Transverse colon (tissue), 4 donors: ENCODE measurements around the gene RIMBP2. TPM values are rescaled to one million over a fixed set of nuclear protein-coding genes. Genes with fewer than 3 reads are reported as not detected.
"Not testable (repeated sequence)": the region's sequence is repeated elsewhere in the genome, so short reads cannot be mapped to it uniquely, and the experiment has no call there.

ENCODE experiments used
- DNase-seq: peaks from one replicate; pipeline ENCODE4 v3.0.0-alpha.2; 2019
- H3K27ac ChIP-seq, 4 donors: fragments of 200-600 bp; sonication (generic); 2 replicates each; pipeline ENCODE4 v1.5.1; 2016 to 2018; ENCODE audit warnings: inconsistent platforms in 4 of 4
- H3K27me3 ChIP-seq: fragments of 200-600 bp; sonication (generic); 2 replicates; pipeline ENCODE4 v1.5.1; 2017; ENCODE audit warnings: inconsistent platforms
- H3K36me3 ChIP-seq, 4 donors: fragments of 200-600 bp; sonication (generic); 2 replicates each; pipeline ENCODE4 v1.5.1; 2017 to 2019; ENCODE audit warnings: inconsistent platforms in 4 of 4
- H3K4me1 ChIP-seq, 4 donors: fragments of 200-600 bp; sonication (generic); 2 replicates each; pipeline ENCODE4 v1.5.1; 2017 to 2020; ENCODE audit warnings: inconsistent platforms in 4 of 4
- H3K4me3 ChIP-seq, 4 donors: fragments of 200-600 bp; sonication (generic); 1 replicate in 1 of 4; 2 replicates in 3 of 4; pipeline versions ENCODE4 v1.5.1 to v1.6.1; 2017 to 2019; ENCODE audit warnings: inconsistent platforms in 4 of 4
- H3K9me3 ChIP-seq, 2 donors: fragments of 200-600 bp; sonication (generic); 2 replicates each; pipeline ENCODE4 v1.5.1; 2017 to 2019; ENCODE audit warnings: inconsistent platforms in 2 of 2
- EP300 ChIP-seq: sonication (generic); formaldehyde crosslinking; IDR thresholded peaks from one replicate; pipeline ENCODE4 v1.6.1; 2017; ENCODE audit warnings: antibody characterized with exemption, low read depth
- POLR2A ChIP-seq: fragments of 450-650 bp; IDR thresholded peaks from one replicate; pipeline ENCODE4 v1.6.1; 2016; ENCODE audit warnings: antibody characterized with exemption, mild to moderate bottlenecking, moderate library complexity
- POLR2AphosphoS5 ChIP-seq, 3 donors: sonication (generic); formaldehyde crosslinking; IDR thresholded peaks; one replicate each; pipeline ENCODE4 v1.6.1; 2016; ENCODE audit warnings: antibody characterized with exemption in 3 of 3
- WGBS, 2 donors: methylation state at CpG; one replicate each; pipeline ENCODE4 v1.1.5; 2018; ENCODE audit warnings: low coverage in 1 of 2; 5-methylcytosine and 5-hydroxymethylcytosine counted together
- in situ Hi-C, 4 donors: fragments of 200-750 bp; cut with MboI; loops; one replicate each; pipeline versions ENCODE4 v1.15.0 to v1.15.1; 2017; ENCODE audit warnings: low sequenced_read_pairs in 3 of 4, low pct_ligation_motif_present in 1 of 4, low pct_unique_long_range_greater_than_20kb in 1 of 4
- intact Hi-C: fragments of 100-400 bp; cut with DNase I; formaldehyde crosslinking; loops from one replicate; pipeline ENCODE4 v1.15.1; 2023; ENCODE audit warnings: low total_unique reads
- total RNA-seq, 4 donors: library from RNA; depleted of rRNA; stranded (reverse); fragments of >200 nt; gene quantifications; one replicate each; pipeline ENCODE4 v1.1.0, GENCODE V29; 2016
- TF ChIP-seq, protein P1 (sequence below), 5 experiments: fragments of 200-600 bp in 3 of 5; fragments of 450-650 bp in 2 of 5; sonication (generic) in 3 of 5; IDR thresholded peaks; 1 replicate in 2 of 5; 2 replicates in 3 of 5; pipeline ENCODE4 v1.5.1; 2016 to 2017; ENCODE audit warnings: antibody characterized with exemption in 5 of 5, inconsistent platforms in 3 of 5, mild to moderate bottlenecking in 2 of 5, moderate library complexity in 1 of 5

The RIMBP2 gene
- total RNA-seq, 4 donors from 2014 or later: 2.9 to 17.3 (median 4.3) TPM

DNA sequence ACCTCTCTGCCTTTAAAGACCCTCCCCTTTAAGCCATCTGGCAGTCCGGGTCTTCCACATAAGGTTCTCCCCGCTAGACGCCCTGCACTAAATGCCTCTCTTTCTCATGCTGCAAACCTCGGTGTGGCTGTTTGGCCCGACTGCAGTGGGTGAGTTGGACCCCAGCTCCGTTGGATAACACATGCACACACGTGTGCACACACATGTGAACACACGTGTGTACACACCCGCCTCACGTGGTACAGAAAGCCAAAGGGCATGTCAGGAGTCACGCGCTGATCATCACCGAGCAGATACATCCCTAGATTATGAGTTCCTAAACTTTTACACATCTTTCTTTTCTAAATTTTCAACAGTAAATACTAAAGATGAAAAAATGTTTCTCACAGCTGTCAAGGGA, 68.3 kb downstream of the RIMBP2 start:
- Histone ChIP-seq H3K27me3 (no peaks in the 10 kb centered on the region), H3K4me1 (no peaks in the 10 kb centered on the region), H3K4me3 (no peak overlapping the region), H3K27ac (no peak overlapping the region), H3K36me3 (no peaks in the 10 kb centered on the region), H3K9me3 (no peaks in the 10 kb centered on the region)
- intact Hi-C loops (no loop called here), in situ Hi-C loops (no loop called here)
- no peak for DNase-seq
- WGBS, 2 donors: 83% methylated on average over 13 of the region's 13 CpGs; no CpG with 5 or more reads in 1 of the 2 donors
- no peak for TF ChIP-seq EP300
- no peak for TF ChIP-seq POLR2AphosphoS5 (IDR thresholded peaks at IDR 0.05)
- no peak for TF ChIP-seq POLR2A
- TF ChIP-seq, protein P1, sequence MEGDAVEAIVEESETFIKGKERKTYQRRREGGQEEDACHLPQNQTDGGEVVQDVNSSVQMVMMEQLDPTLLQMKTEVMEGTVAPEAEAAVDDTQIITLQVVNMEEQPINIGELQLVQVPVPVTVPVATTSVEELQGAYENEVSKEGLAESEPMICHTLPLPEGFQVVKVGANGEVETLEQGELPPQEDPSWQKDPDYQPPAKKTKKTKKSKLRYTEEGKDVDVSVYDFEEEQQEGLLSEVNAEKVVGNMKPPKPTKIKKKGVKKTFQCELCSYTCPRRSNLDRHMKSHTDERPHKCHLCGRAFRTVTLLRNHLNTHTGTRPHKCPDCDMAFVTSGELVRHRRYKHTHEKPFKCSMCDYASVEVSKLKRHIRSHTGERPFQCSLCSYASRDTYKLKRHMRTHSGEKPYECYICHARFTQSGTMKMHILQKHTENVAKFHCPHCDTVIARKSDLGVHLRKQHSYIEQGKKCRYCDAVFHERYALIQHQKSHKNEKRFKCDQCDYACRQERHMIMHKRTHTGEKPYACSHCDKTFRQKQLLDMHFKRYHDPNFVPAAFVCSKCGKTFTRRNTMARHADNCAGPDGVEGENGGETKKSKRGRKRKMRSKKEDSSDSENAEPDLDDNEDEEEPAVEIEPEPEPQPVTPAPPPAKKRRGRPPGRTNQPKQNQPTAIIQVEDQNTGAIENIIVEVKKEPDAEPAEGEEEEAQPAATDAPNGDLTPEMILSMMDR (IDR thresholded peaks at IDR 0.05): no peak

DNA sequence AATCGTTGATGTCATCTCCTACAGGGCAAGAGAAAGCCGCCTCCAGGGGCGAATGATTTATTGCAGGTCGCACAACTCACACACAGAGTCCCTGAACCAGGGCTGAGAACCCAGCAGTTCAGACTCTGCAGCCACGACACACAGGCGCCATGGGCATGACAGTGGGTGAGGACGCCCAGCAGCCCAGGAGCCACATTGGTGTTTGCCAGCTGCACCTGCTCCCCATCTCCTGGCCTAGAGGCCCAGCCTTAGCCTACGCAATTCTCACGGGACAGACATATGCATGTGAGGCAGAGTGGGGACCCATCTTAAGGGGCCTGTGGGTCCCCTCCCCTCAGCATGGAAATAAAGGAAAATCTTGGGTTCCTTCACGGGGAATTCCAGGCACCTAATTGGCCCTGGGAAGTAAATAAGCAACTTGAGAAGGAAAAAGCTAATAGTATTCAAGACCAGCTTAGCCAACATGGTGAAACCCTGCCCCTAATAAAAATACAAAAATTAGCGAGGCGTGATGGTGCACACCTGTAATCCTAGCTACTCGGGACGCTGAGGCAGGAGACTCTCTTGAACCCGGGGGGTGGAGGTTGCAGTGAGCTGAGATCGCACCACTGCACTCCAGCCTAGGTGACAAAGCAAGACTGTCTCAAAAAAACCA, 69.3 kb downstream of the RIMBP2 start:
- Histone ChIP-seq H3K4me3 (no peak overlapping the region), H3K36me3 (no peaks in the 10 kb centered on the region), H3K27me3 (no peaks in the 10 kb centered on the region), H3K4me1 (no peaks in the 10 kb centered on the region), H3K9me3 (no peaks in the 10 kb centered on the region), H3K27ac (no peak overlapping the region)
- in situ Hi-C loops: no loop called here
- TF ChIP-seq POLR2A: no peak
- intact Hi-C loops: loop anchor here (1.0 kb wide), 1 partner anchor 35 kb away; no protein-coding TSS in a partner anchor
- 80 to 100% methylated on average over 3 to 16 of the region's 16 CpGs for WGBS, 2 donors
- DNase-seq: no peak

DNA sequence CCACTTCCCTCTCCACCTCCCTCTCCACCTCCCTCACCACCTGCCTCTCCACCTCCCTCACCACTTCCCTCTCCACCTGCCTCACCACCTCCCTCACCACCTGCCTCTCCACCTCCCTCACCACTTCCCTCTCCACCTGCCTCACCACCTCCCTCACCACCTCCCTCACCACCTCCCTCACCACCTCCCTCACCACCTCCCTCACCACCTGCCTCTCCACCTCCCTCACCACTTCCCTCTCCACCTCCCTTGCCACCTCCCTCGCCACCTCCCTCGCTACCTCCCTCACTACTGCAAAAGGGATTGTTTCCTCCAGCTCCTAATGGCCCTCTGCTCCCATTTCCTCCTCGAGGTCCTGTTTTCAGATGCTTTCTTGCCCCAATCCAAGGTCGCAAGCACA, 69.9 kb downstream of the RIMBP2 start:
- in situ Hi-C loops, H3K27me3 ChIP-seq, H3K36me3 ChIP-seq, H3K27ac ChIP-seq, H3K9me3 ChIP-seq, DNase-seq, H3K4me1 ChIP-seq, H3K4me3 ChIP-seq: not testable (repeated sequence)
- 64% methylated on average over 4 of the region's 4 CpGs; no CpG with 5 or more reads in 1 of the 2 donors for WGBS, 2 donors
- intact Hi-C loops: loop anchor here (1.0 kb wide), 1 partner anchor 34 kb away; no protein-coding TSS in a partner anchor

DNA sequence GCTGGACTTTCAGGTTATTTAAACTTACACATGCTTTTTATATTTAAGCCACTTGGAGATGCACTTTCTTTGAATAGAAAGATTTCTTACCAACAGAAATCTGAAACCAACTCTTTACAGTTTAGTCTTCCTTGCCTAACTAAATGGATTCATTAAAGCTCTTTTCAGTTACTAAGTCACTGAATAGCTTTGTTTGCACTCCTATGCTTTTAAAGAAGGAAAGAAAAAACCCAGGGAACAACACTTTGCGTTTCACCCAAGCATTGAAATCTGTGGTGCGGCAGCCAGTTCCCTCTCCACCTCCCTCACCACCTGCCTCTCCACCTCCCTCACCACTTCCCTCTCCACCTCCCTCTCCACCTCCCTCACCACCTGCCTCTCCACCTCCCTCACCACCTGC, 70.3 kb downstream of the RIMBP2 start:
- H3K4me1 ChIP-seq: no peaks in the 10 kb centered on the region
- H3K9me3 ChIP-seq: no peaks in the 10 kb centered on the region
- TF ChIP-seq POLR2AphosphoS5 (IDR thresholded peaks at IDR 0.05) (no peak), EP300 (no peak), POLR2A (no peak)
- TF ChIP-seq, protein P1 (IDR thresholded peaks at IDR 0.05): no peak
- no peaks in the 10 kb centered on the region for H3K36me3 ChIP-seq
- intact Hi-C loops: loop anchor here (1.0 kb wide), 1 partner anchor 33 kb away; no protein-coding TSS in a partner anchor
- no peak for DNase-seq
- in situ Hi-C loops: no loop called here
- WGBS, 2 donors: 47 to 56% methylated on average over 2 of the region's 2 CpGs
- H3K4me3 ChIP-seq: no peak overlapping the region
- no peak overlapping the region for H3K27ac ChIP-seq
- H3K27me3 ChIP-seq: no peaks in the 10 kb centered on the region

DNA sequence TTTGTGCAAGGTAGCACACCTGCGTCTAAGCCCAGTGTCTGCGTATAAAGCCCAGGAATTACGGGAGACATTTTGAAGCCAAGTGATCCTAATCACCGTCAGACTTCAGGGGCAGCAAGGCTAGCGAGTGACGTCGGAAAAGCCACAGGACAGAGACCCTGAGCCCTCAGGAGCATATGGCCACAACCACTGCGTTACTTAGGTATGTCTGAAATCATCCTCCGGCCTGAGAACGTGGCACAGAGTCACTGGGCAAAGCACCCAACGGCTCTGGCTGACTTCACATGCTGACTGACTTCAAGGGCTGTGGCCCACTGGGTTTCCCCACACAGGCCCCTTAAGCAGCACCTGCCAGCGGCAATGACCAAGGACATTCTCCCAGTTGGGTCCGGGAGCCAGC, 71.5 kb downstream of the RIMBP2 start:
- no peaks in the 10 kb centered on the region for H3K27me3 ChIP-seq
- in situ Hi-C loops (no loop called here), intact Hi-C loops (no loop called here)
- no peaks in the 10 kb centered on the region for H3K36me3 ChIP-seq
- TF ChIP-seq, protein P1 (IDR thresholded peaks at IDR 0.05): no peak
- TF ChIP-seq POLR2A (no peak), POLR2AphosphoS5 (IDR thresholded peaks at IDR 0.05) (no peak)
- H3K4me3 ChIP-seq: no peak overlapping the region
- no peak for DNase-seq
- WGBS, 2 donors: 77 to 84% methylated on average over 9 to 13 of the region's 13 CpGs
- H3K4me1 ChIP-seq: no peaks in the 10 kb centered on the region
- no peak overlapping the region for H3K27ac ChIP-seq
- no peaks in the 10 kb centered on the region for H3K9me3 ChIP-seq
